Liver (tissue), 9 donors: Measurements from ENCODE around the gene DEK. TPM values are rescaled to one million over a fixed set of nuclear protein-coding genes. Genes with fewer than 3 reads are reported as not detected.

ENCODE experiments used
- DNase-seq: peaks from one replicate; pipeline ENCODE4 v3.0.0-alpha.2; 2017; ENCODE audit warnings: low spot score
- H3K27ac ChIP-seq, 2 donors: one replicate each; pipeline ENCODE4 v1.7.0; 2013; ENCODE audit warnings: inconsistent platforms in 2 of 2, low read length in 2 of 2, control low read depth in 1 of 2, low read depth in 1 of 2, mild to moderate bottlenecking in 1 of 2
- H3K27me3 ChIP-seq, 4 donors: one replicate each; pipeline versions ENCODE4 v1.6.1 to v1.7.0; 2013; ENCODE audit warnings: low read length in 3 of 4, inconsistent platforms in 1 of 4, mild to moderate bottlenecking in 1 of 4, moderate library complexity in 1 of 4; ENCODE audit not compliant: control insufficient read depth in 4 of 4, insufficient read depth in 4 of 4
- H3K36me3 ChIP-seq, 4 donors: one replicate each; pipeline versions ENCODE4 v1.6.1 to v1.7.0; 2013; ENCODE audit warnings: low read length in 3 of 4, mild to moderate bottlenecking in 3 of 4, low read depth in 1 of 4, moderate library complexity in 1 of 4; ENCODE audit not compliant: control insufficient read depth in 4 of 4, insufficient read depth in 3 of 4
- H3K4me1 ChIP-seq, 4 donors: one replicate each; pipeline versions ENCODE4 v1.6.1 to v1.7.0; 2013; ENCODE audit warnings: low read length in 3 of 4, mild to moderate bottlenecking in 3 of 4, moderate library complexity in 1 of 4; ENCODE audit not compliant: control insufficient read depth in 4 of 4, insufficient read depth in 4 of 4
- H3K4me3 ChIP-seq, 3 donors: one replicate each; pipeline versions ENCODE4 v1.6.1 to v1.7.0; 2013; ENCODE audit warnings: low read length in 3 of 3, control low read depth in 1 of 3, low read depth in 1 of 3, mild to moderate bottlenecking in 1 of 3
- H3K9ac ChIP-seq, 2 donors: one replicate each; pipeline ENCODE4 v1.7.0; 2013; ENCODE audit warnings: low read length in 2 of 2, mild to moderate bottlenecking in 2 of 2, moderate library complexity in 2 of 2, control low read depth in 1 of 2, low read depth in 1 of 2
- H3K9me3 ChIP-seq, 4 donors: one replicate each; pipeline versions ENCODE4 v1.6.1 to v1.7.0; 2013; ENCODE audit warnings: low read length in 3 of 4; ENCODE audit not compliant: control insufficient read depth in 4 of 4
- CTCF ChIP-seq: fragments of 150-350 bp; IDR thresholded peaks from 2 replicates; pipeline ENCODE4 v1.5.1; 2017; ENCODE audit warnings: improper control_type of control experiment, low read depth, low read length; ENCODE audit not compliant: missing input control
- EGR1 ChIP-seq, 2 donors: IDR thresholded peaks; 2 replicates each; pipeline ENCODE4 v1.6.1; 2016 to 2018; ENCODE audit warnings: antibody characterized with exemption in 2 of 2, low read depth in 2 of 2
- FOXA1 ChIP-seq: IDR thresholded peaks from 2 replicates; pipeline ENCODE4 v1.6.1; 2016; ENCODE audit warnings: antibody characterized with exemption
- FOXA2 ChIP-seq: IDR thresholded peaks from 2 replicates; pipeline ENCODE4 v1.6.1; 2016; ENCODE audit warnings: antibody characterized with exemption
- GABPA ChIP-seq, 2 donors: IDR thresholded peaks in 1 of 2; conservative IDR thresholded peaks in 1 of 2; 2 replicates each; pipeline ENCODE4 v1.6.1; 2016; ENCODE audit warnings: antibody characterized with exemption in 2 of 2, mild to moderate bottlenecking in 1 of 2, moderate library complexity in 1 of 2
- HNF4A ChIP-seq, 2 donors: conservative IDR thresholded peaks; 2 replicates each; pipeline ENCODE4 v1.6.1; 2016; ENCODE audit warnings: antibody characterized with exemption in 2 of 2, mild to moderate bottlenecking in 2 of 2
- HNF4G ChIP-seq: IDR thresholded peaks from 2 replicates; pipeline ENCODE4 v1.6.1; 2016; ENCODE audit warnings: antibody characterized with exemption
- JUND ChIP-seq, 2 donors: IDR thresholded peaks; 2 replicates each; pipeline ENCODE4 v1.6.1; 2016; ENCODE audit warnings: antibody characterized with exemption in 2 of 2
- NR2F2 ChIP-seq: IDR thresholded peaks from 2 replicates; pipeline ENCODE4 v1.6.1; 2016; ENCODE audit warnings: antibody characterized with exemption
- RAD21 ChIP-seq, 2 donors: IDR thresholded peaks; 2 replicates each; pipeline ENCODE4 v1.6.1; 2016; ENCODE audit warnings: antibody characterized with exemption in 2 of 2, mild to moderate bottlenecking in 2 of 2
- REST ChIP-seq: IDR thresholded peaks from 2 replicates; pipeline ENCODE4 v1.6.1; 2016; ENCODE audit warnings: antibody characterized with exemption, mild to moderate bottlenecking
- RXRA ChIP-seq, 2 donors: IDR thresholded peaks; 2 replicates each; pipeline ENCODE4 v1.6.1; 2017 to 2018; ENCODE audit warnings: antibody characterized with exemption in 2 of 2, mild to moderate bottlenecking in 1 of 2
- SP1 ChIP-seq: IDR thresholded peaks from 2 replicates; pipeline ENCODE4 v1.6.1; 2018; ENCODE audit warnings: antibody characterized with exemption, mild to moderate bottlenecking
- TAF1 ChIP-seq: conservative IDR thresholded peaks from 2 replicates; pipeline ENCODE4 v1.6.1; 2016; ENCODE audit warnings: antibody characterized with exemption, mild to moderate bottlenecking
- YY1 ChIP-seq: IDR thresholded peaks from 2 replicates; pipeline ENCODE4 v1.6.1; 2016; ENCODE audit warnings: antibody characterized with exemption, mild to moderate bottlenecking
- ZBTB33 ChIP-seq: IDR thresholded peaks from 2 replicates; pipeline ENCODE4 v1.6.1; 2016; ENCODE audit warnings: antibody characterized with exemption
- WGBS: extraction: QIAGEN DNeasy Blood & Tissue Kit; methylation state at CpG from one replicate; pipeline ENCODE4 v1.1.7; 2013; 5-methylcytosine and 5-hydroxymethylcytosine counted together
- polyA plus RNA-seq, 2 donors: library from polyadenylated mRNA; stranded (reverse) in 1 of 2; unstranded in 1 of 2; fragments of 200-250 nt in 1 of 2; fragments of >200 nt in 1 of 2; fragmentation: Nextera tagmentation in 1 of 2; extraction: Ambion mirVana in 1 of 2; gene quantifications; one replicate each; pipeline versions ENCODE4 v1.2.1 to v1.2.3, GENCODE V29; 2013 to 2015
- total RNA-seq, 2 donors: library from RNA; depleted of rRNA; stranded (reverse); fragments of >200 nt; gene quantifications; one replicate each; pipeline ENCODE4 v1.2.3, GENCODE V29; 2014
- TF ChIP-seq, protein P1 (sequence below): IDR thresholded peaks from 2 replicates; pipeline ENCODE4 v1.6.1; 2016; ENCODE audit warnings: antibody characterized with exemption
- donor health status: healthy.
- donor health status: healthy.
- donor health status: healthy.
- donor health status: healthy.
- donor health status: healthy.

Gene DEK
- total and polyA plus RNA-seq, 4 donors, result 19.7 to 92.6 (median 26.8) TPM

DNA sequence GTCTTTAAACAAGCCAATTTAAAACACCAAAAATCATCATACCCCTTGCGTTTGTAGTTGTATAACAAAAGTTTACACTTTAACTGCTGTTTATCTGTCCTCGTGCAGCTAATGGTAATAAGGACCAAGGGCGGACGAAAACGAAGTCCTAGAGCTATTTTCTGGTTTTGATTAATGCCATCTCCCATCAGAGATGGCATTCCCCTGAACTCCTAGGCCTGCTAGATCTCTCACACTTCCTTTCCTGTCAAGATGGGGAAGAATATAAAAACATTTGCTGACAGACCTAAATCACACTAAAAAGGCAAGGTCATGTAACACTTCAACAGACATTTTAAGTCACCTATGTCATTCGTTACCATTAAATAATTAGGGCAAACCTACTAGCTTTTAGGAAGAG, 9.5 kb downstream of the DEK start:
- TF ChIP-seq GABPA (IDR thresholded peaks at IDR 0.05 in 1 of 2, conservative IDR thresholded peaks at IDR 0.05 in 1 of 2) (no peak), CTCF (no peak), REST (no peak), EGR1 (IDR thresholded peaks at IDR 0.05; ENCODE audit: low read depth in 2 of 2) (no peak), RXRA (IDR thresholded peaks at IDR 0.05) (no peak), HNF4G (no peak), TAF1 (no peak), SP1 (no peak), FOXA1 (no peak)
- Histone ChIP-seq H3K27me3 (no peaks in the 10 kb centered on the region), H3K36me3 (peaks cover 3 to 27% (median 14%) of the 10 kb centered on the region in 4 donors), H3K27ac (no peak overlapping the region), H3K4me3 (no peak overlapping the region), H3K9ac (no peak overlapping the region), H3K4me1 (no peaks in the 10 kb centered on the region), H3K9me3 (no peaks in the 10 kb centered on the region)
- WGBS, result 95% methylated on average over 6 of the region's 6 CpGs
- DNase-seq, result no peak

DNA sequence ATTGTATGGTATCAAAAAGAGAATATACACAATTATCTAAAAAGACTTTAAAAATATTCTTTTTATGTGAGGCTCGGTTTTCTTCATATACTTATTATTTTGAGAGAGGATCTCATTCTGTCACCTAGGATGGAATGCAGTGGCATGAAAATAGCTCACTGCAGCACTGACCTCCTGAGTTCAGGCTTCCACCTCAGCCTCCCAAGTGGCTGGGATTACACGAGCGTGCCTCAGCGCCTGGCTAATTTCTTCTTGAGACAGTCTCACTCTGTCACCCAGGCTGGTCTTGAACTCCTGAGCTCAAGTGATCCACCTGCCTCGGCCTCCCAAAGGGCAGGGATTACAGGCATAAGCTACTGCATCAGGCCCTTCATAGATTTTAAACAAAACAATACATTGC, 10.7 kb downstream of the DEK start:
- H3K4me1 ChIP-seq, result no peaks in the 10 kb centered on the region
- H3K36me3 ChIP-seq, result peaks cover 3 to 28% (median 14%) of the 10 kb centered on the region in 4 donors
- TF ChIP-seq REST (no peak), HNF4G (no peak), YY1 (no peak), JUND (IDR thresholded peaks at IDR 0.05) (no peak), SP1 (no peak), ZBTB33 (no peak), FOXA2 (no peak), EGR1 (IDR thresholded peaks at IDR 0.05; ENCODE audit: low read depth in 2 of 2) (no peak), GABPA (IDR thresholded peaks at IDR 0.05 in 1 of 2, conservative IDR thresholded peaks at IDR 0.05 in 1 of 2) (no peak), TAF1 (no peak), RXRA (IDR thresholded peaks at IDR 0.05) (no peak), CTCF (no peak), RAD21 (IDR thresholded peaks at IDR 0.05) (no peak), FOXA1 (no peak), NR2F2 (no peak), HNF4A (conservative IDR thresholded peaks at IDR 0.05) (no peak)
- TF ChIP-seq, protein P1, sequence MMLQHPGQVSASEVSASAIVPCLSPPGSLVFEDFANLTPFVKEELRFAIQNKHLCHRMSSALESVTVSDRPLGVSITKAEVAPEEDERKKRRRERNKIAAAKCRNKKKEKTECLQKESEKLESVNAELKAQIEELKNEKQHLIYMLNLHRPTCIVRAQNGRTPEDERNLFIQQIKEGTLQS, result no peak
- H3K9me3 ChIP-seq, result no peaks in the 10 kb centered on the region
- WGBS, result 94% methylated on average over 5 of the region's 5 CpGs
- DNase-seq, result no peak
- H3K4me3 ChIP-seq, result no peak overlapping the region
- H3K27me3 ChIP-seq, result no peaks in the 10 kb centered on the region
- H3K9ac ChIP-seq, result no peak overlapping the region
- no peak overlapping the region for H3K27ac ChIP-seq
